Fibroblast of villous mesenchyme (primary cell): ENCODE measurements around the gene AVPI1. TPM values are rescaled to one million over a fixed set of nuclear protein-coding genes. Genes with fewer than 3 reads are reported as not detected.

Source experiments
- DNase-seq: peaks from one replicate; pipeline ENCODE4 v3.0.0-alpha.2; 2010; ENCODE audit warnings: low read depth
- H3K4me3 ChIP-seq: 2 replicates; pipeline ENCODE4 v1.5.1; 2011; ENCODE audit warnings: low read depth, mild to moderate bottlenecking, low read length
- CTCF ChIP-seq: IDR thresholded peaks from 2 replicates; pipeline ENCODE4 v1.5.1; 2012; ENCODE audit warnings: low read depth, mild to moderate bottlenecking, low read length; ENCODE audit not compliant: insufficient read depth
- total RNA-seq: library from RNA; depleted of rRNA; stranded (reverse); fragments of >200 nt; gene quantifications from 2 replicates; pipeline ENCODE4 v1.2.3, GENCODE V29; 2012

AVPI1 gene
- total RNA-seq, 1 donor: 12.5 TPM

- no peak for TF ChIP-seq CTCF
- peak within 1 kb of the TSS; percentile 81 for H3K4me3 ChIP-seq
- DNase-seq: peak; percentile 88
These were observed 26.3 kb upstream of the AVPI1 start, which contains the start of gene MARVELD1 for GRCh38 chr10:97713339-97713825. MARVELD1 (plus strand) TSS chr10:97713730; CDS start chr10:97713877, 147 bp downstream.

GRCh38 chr10:97711640-97712572 lies 24.9 kb upstream of the AVPI1 start:
- DNase-seq: no peak
- no peak for TF ChIP-seq CTCF
- H3K4me3 ChIP-seq: no peak overlapping the region

- TF ChIP-seq CTCF: peak; percentile 73
- peak; percentile 88 for DNase-seq
- no peak overlapping the region for H3K4me3 ChIP-seq
These were observed 22.2 kb upstream of the AVPI1 start for GRCh38 chr10:97708976-97709946.

GRCh38 chr10:97708167-97708566 lies 21.1 kb upstream of the AVPI1 start:
- DNase-seq: no peak
- H3K4me3 ChIP-seq: no peak overlapping the region
- TF ChIP-seq CTCF: no peak

- no peak for TF ChIP-seq CTCF
- no peak for DNase-seq
- H3K4me3 ChIP-seq: no peak overlapping the region
These were observed 20.3 kb upstream of the AVPI1 start for GRCh38 chr10:97707134-97707861.
